ENCODE data around the gene MAFB. TPM values are rescaled to one million over a fixed set of nuclear protein-coding genes. Genes with fewer than 3 reads are reported as not detected.

Gene MAFB
- total and polyA plus RNA-seq, 4 donors, result 9.7 to 12.9 (median 11.4) TPM

GRCh38 chr20:40651151-40651550 is 37.9 kb downstream of the MAFB start:
- WGBS, result 83% methylated on average over 2 of the region's 2 CpGs
- TF ChIP-seq, protein P1, sequence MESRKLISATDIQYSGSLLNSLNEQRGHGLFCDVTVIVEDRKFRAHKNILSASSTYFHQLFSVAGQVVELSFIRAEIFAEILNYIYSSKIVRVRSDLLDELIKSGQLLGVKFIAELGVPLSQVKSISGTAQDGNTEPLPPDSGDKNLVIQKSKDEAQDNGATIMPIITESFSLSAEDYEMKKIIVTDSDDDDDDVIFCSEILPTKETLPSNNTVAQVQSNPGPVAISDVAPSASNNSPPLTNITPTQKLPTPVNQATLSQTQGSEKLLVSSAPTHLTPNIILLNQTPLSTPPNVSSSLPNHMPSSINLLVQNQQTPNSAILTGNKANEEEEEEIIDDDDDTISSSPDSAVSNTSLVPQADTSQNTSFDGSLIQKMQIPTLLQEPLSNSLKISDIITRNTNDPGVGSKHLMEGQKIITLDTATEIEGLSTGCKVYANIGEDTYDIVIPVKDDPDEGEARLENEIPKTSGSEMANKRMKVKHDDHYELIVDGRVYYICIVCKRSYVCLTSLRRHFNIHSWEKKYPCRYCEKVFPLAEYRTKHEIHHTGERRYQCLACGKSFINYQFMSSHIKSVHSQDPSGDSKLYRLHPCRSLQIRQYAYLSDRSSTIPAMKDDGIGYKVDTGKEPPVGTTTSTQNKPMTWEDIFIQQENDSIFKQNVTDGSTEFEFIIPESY (IDR thresholded peaks at IDR 0.05), result no peak
- TF ChIP-seq RAD21 (IDR thresholded peaks at IDR 0.05), result no peak
- TF ChIP-seq SP1 (IDR thresholded peaks at IDR 0.05), result no peak
- TF ChIP-seq MAX (IDR thresholded peaks at IDR 0.05), result no peak
- TF ChIP-seq, protein P2, sequence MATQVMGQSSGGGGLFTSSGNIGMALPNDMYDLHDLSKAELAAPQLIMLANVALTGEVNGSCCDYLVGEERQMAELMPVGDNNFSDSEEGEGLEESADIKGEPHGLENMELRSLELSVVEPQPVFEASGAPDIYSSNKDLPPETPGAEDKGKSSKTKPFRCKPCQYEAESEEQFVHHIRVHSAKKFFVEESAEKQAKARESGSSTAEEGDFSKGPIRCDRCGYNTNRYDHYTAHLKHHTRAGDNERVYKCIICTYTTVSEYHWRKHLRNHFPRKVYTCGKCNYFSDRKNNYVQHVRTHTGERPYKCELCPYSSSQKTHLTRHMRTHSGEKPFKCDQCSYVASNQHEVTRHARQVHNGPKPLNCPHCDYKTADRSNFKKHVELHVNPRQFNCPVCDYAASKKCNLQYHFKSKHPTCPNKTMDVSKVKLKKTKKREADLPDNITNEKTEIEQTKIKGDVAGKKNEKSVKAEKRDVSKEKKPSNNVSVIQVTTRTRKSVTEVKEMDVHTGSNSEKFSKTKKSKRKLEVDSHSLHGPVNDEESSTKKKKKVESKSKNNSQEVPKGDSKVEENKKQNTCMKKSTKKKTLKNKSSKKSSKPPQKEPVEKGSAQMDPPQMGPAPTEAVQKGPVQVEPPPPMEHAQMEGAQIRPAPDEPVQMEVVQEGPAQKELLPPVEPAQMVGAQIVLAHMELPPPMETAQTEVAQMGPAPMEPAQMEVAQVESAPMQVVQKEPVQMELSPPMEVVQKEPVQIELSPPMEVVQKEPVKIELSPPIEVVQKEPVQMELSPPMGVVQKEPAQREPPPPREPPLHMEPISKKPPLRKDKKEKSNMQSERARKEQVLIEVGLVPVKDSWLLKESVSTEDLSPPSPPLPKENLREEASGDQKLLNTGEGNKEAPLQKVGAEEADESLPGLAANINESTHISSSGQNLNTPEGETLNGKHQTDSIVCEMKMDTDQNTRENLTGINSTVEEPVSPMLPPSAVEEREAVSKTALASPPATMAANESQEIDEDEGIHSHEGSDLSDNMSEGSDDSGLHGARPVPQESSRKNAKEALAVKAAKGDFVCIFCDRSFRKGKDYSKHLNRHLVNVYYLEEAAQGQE (IDR thresholded peaks at IDR 0.05), result no peak

GRCh38 chr20:40650707-40651106 is 38.3 kb downstream of the MAFB start:
- 78% methylated on average over 4 of the region's 4 CpGs for WGBS
- Histone ChIP-seq H3K27ac (ENCODE audit: low read depth in 1 of 2, low read length in 2 of 2) (no peak overlapping the region), H3K27me3 (ENCODE audit: control insufficient read depth in 4 of 4, insufficient read depth in 4 of 4, low read length in 3 of 4) (no peaks in the 10 kb centered on the region), H3K4me3 (ENCODE audit: low read depth in 1 of 3, low read length in 3 of 3) (no peak overlapping the region), H3K36me3 (ENCODE audit: control insufficient read depth in 4 of 4, insufficient read depth in 3 of 4, low read depth in 1 of 4, low read length in 3 of 4) (no peaks in the 10 kb centered on the region), H3K9ac (ENCODE audit: low read depth in 1 of 2, low read length in 2 of 2) (no peak overlapping the region), H3K4me1 (ENCODE audit: control insufficient read depth in 4 of 4, insufficient read depth in 4 of 4, low read length in 3 of 4) (peaks cover 0 to 16% (median 8%) of the 10 kb centered on the region in 4 donors), H3K9me3 (ENCODE audit: control insufficient read depth in 4 of 4, low read length in 3 of 4) (no peaks in the 10 kb centered on the region)
- TF ChIP-seq NR2F2 (IDR thresholded peaks at IDR 0.05) (no peak), YY1 (IDR thresholded peaks at IDR 0.05) (no peak), CTCF (IDR thresholded peaks at IDR 0.05; ENCODE audit: low read depth, low read length, missing input control) (no peak), EGR1 (IDR thresholded peaks at IDR 0.05; ENCODE audit: low read depth in 2 of 2) (no peak)
- TF ChIP-seq, protein P2 (IDR thresholded peaks at IDR 0.05), result no peak
- no peak for DNase-seq (ENCODE audit: low spot score)

More at GRCh38 chr20:40651151-40651550, 37.9 kb downstream of the MAFB start:
- no peak overlapping the region for H3K27ac ChIP-seq (ENCODE audit: low read depth in 1 of 2, low read length in 2 of 2)
- peaks cover 0 to 16% (median 8%) of the 10 kb centered on the region in 4 donors for H3K4me1 ChIP-seq (ENCODE audit: control insufficient read depth in 4 of 4, insufficient read depth in 4 of 4, low read length in 3 of 4)
- no peaks in the 10 kb centered on the region for H3K27me3 ChIP-seq (ENCODE audit: control insufficient read depth in 4 of 4, insufficient read depth in 4 of 4, low read length in 3 of 4)
- H3K4me3 ChIP-seq (ENCODE audit: low read depth in 1 of 3, low read length in 3 of 3), result no peak overlapping the region
- no peak for DNase-seq (ENCODE audit: low spot score)
- H3K36me3 ChIP-seq (ENCODE audit: control insufficient read depth in 4 of 4, insufficient read depth in 3 of 4, low read depth in 1 of 4, low read length in 3 of 4), result no peaks in the 10 kb centered on the region
- no peaks in the 10 kb centered on the region for H3K9me3 ChIP-seq (ENCODE audit: control insufficient read depth in 4 of 4, low read length in 3 of 4)
- no peak overlapping the region for H3K9ac ChIP-seq (ENCODE audit: low read depth in 1 of 2, low read length in 2 of 2)

All from liver (tissue), 9 donors.